ENCODE data around the gene DPEP2.
"Not testable (repeated sequence)": the region's sequence is repeated elsewhere in the genome, so short reads cannot be mapped to it uniquely, and the experiment has no call there.

DPEP2 gene

DNA sequence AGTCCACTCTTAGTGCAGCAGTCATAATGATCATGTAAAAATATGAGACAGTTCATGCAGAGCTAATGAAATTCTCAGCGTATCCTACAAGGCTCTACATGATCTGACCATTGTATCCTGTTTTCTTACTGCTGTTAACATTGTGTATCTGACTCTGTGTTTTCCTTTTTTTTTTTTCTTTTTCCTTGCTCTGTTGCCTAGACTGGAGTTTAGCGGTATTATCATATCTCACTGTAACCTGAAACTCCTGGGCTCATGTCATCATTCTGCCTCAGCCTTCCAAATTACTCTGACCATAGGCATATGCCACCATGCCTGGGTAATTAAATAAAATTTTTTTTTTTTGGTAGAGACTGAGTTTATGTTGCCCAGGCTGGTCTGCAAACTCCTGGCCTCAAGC is 35.9 kb upstream of the DPEP2 start:
- TF ChIP-seq, protein P1, sequence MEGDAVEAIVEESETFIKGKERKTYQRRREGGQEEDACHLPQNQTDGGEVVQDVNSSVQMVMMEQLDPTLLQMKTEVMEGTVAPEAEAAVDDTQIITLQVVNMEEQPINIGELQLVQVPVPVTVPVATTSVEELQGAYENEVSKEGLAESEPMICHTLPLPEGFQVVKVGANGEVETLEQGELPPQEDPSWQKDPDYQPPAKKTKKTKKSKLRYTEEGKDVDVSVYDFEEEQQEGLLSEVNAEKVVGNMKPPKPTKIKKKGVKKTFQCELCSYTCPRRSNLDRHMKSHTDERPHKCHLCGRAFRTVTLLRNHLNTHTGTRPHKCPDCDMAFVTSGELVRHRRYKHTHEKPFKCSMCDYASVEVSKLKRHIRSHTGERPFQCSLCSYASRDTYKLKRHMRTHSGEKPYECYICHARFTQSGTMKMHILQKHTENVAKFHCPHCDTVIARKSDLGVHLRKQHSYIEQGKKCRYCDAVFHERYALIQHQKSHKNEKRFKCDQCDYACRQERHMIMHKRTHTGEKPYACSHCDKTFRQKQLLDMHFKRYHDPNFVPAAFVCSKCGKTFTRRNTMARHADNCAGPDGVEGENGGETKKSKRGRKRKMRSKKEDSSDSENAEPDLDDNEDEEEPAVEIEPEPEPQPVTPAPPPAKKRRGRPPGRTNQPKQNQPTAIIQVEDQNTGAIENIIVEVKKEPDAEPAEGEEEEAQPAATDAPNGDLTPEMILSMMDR (IDR thresholded peaks at IDR 0.05; ENCODE audit: unreplicated experiment in 3 of 3), result no peak
- Mint-ChIP-seq H3K36me3 (ENCODE audit: low read depth) (peaks cover 16% of the 10 kb centered on the region), H3K9me3 (no peaks in the 10 kb centered on the region), H3K4me3 (no peak overlapping the region), H3K4me1 (no peaks in the 10 kb centered on the region), H3K27me3 (ENCODE audit: low read depth) (no peaks in the 10 kb centered on the region), H3K27ac (no peak overlapping the region)

DNA sequence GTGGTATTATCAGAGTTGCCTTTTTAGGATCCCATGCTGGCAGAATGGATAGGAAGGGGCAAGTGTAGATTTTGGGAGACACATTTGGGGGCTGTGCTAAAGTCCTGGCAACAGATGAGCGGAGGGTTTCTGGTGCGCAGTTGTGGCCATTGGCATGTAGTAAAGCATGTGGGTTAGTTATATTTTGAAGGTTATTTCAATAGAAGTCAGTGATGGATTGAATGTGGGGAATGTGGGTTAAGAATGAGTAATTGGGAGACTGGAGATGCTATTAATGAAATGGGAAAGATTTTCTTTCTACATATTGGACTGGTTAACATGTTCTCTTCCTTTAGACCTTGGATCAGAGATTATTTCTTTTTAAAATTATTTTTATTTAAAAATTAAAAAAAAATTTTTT is 33.8 kb upstream of the DPEP2 start:
- Mint-ChIP-seq H3K9me3 (no peaks in the 10 kb centered on the region), H3K4me1 (no peaks in the 10 kb centered on the region), H3K36me3 (ENCODE audit: low read depth) (peaks cover 8% of the 10 kb centered on the region), H3K4me3 (no peak overlapping the region), H3K27me3 (ENCODE audit: low read depth) (no peaks in the 10 kb centered on the region), H3K27ac (no peak overlapping the region)
- TF ChIP-seq, protein P1 (IDR thresholded peaks at IDR 0.05; ENCODE audit: unreplicated experiment in 3 of 3), result no peak

DNA sequence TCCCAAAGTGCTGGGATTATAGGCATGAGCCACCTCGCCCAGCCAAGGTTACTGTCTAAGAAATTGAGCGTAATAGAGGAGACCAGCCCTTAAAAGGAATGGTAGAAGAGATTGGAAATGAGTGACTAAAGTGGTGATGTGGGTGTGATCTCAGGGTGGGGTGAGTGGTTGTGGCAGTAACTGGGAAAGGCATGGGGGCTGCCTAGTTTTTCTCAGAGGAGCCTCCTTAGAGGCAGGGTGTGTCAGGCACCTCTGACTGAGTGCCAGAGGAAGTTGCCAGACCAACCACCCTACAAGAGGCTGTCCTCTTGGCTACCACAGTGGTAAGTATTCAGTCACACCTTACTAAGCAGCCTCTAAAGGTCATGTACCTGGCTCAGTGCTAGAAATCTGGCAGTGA is 32.7 kb upstream of the DPEP2 start:
- no peak overlapping the region for H3K27ac Mint-ChIP-seq
- H3K27me3 Mint-ChIP-seq (ENCODE audit: low read depth), result no peaks in the 10 kb centered on the region
- H3K4me1 Mint-ChIP-seq, result no peaks in the 10 kb centered on the region
- TF ChIP-seq, protein P1 (IDR thresholded peaks at IDR 0.05; ENCODE audit: unreplicated experiment in 3 of 3), result no peak
- no peak overlapping the region for H3K4me3 Mint-ChIP-seq
- no peaks in the 10 kb centered on the region for H3K9me3 Mint-ChIP-seq
- H3K36me3 Mint-ChIP-seq (ENCODE audit: low read depth), result peaks cover 12% of the 10 kb centered on the region

DNA sequence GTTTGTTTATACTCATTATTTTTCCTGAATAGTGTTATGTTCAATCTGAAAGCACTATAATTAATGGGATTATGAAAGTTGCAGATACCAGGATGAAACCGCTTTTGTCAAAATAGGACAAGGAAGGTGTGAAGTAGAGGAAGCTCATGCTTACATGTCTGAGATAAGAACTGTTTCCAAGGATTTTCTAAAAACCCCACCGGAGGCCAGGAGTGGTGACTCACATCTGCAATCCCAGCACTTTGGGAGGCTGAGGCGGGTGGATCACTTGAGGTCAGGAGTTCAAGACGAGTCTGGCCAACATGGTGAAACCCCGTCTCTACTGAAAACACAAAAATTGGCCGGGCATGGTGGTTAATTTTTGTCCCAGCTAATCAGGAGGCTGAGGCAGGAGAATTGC is 30.8 kb upstream of the DPEP2 start:
- H3K27ac Mint-ChIP-seq; H3K9me3 Mint-ChIP-seq; H3K27me3 Mint-ChIP-seq (ENCODE audit: low read depth); H3K4me1 Mint-ChIP-seq; H3K4me3 Mint-ChIP-seq: not testable (repeated sequence)
- H3K36me3 Mint-ChIP-seq (ENCODE audit: low read depth), result peaks cover 16% of the 10 kb centered on the region

DNA sequence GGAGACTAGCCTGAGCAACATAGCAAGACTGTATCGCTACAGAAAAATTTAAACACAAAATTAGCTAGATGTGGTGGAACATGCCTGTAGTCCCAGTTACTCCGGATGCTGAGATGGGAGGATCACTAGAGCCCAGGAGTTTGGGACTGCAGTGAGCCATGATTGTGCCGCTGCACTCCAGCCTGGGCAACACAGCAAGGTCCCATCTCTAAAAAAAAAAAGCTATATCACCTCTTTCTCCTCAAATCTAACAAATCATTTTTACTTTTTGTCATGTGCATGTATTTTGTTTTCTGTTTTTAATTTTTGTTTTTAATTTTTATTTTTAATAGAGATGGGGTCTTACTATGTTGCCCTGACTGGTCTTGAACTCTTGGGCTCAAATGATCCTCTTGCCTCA is 29.7 kb upstream of the DPEP2 start:
- Mint-ChIP-seq H3K4me3 (no peak overlapping the region), H3K36me3 (ENCODE audit: low read depth) (peaks cover 16% of the 10 kb centered on the region), H3K27me3 (ENCODE audit: low read depth) (no peaks in the 10 kb centered on the region), H3K4me1 (no peaks in the 10 kb centered on the region), H3K9me3 (no peaks in the 10 kb centered on the region), H3K27ac (no peak overlapping the region)
- TF ChIP-seq, protein P1 (IDR thresholded peaks at IDR 0.05; ENCODE audit: unreplicated experiment in 3 of 3), result no peak

DNA sequence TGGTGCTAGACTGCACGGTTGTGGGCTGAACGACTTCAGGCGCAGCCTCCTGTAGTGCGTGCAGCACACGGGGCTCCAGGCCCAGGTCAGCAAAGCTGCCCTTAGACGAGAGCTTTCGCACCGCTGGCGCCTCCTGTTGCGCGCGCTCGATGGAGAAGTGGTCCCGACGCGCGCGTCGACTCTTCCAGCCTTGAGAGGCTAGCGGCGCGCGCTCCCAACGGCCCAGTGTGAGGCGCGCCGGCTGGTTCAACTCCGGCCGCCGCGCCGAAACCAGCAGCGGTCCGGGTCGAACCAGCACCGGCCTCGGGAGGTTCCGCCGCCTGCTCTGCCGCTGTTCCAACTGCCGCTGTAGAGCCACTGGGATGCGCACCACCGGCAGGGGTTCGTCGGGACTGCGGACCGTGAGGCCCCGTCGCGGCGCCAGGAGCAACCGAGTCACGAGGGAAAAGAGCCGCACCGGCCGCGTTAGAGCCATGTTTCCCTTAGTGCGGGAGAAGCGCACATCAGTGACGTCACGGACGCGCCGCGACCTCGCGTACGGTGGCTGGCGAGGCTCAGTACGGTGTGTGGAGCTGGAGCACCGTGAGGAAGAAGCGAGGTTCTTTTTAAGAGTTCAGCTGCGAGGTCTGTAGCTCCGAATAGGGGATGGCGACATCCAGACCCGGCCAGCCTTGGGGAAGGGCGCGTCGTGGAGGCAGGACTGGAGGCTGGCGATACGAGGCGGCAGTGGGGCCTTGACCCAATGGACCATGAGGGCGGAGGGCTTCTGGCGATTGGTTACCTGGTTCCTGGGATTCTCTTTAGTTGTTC is 23.6 kb upstream of the DPEP2 start, which contains the start of the genes DDX28 and DUS2:
Gene DDX28, minus strand, starts transcription at position 505 of the 810 bp plus-strand sequence. Its CDS starts 30 bp downstream, at position 475.
Gene DUS2, plus strand, starts transcription at position 557 of the 810 bp plus-strand sequence. CDS start 14,740 bp downstream, outside the sequence.
- H3K27ac Mint-ChIP-seq, result peak within 1 kb of the TSS; percentile 89 to 97 (median 92)
- H3K27me3 Mint-ChIP-seq (ENCODE audit: low read depth), result no peaks in the 10 kb centered on the region
- H3K9me3 Mint-ChIP-seq, result no peaks in the 10 kb centered on the region
- H3K36me3 Mint-ChIP-seq (ENCODE audit: low read depth), result peaks cover 19% of the 10 kb centered on the region
- peaks cover 4% of the 10 kb centered on the region for H3K4me1 Mint-ChIP-seq
- TF ChIP-seq, protein P1 (IDR thresholded peaks at IDR 0.05; ENCODE audit: unreplicated experiment in 3 of 3), result no peak
- peak within 1 kb of the TSS; percentile 100 for H3K4me3 Mint-ChIP-seq

All from nephron (organoid).